ENCODE results near the gene BGN.

DNA sequence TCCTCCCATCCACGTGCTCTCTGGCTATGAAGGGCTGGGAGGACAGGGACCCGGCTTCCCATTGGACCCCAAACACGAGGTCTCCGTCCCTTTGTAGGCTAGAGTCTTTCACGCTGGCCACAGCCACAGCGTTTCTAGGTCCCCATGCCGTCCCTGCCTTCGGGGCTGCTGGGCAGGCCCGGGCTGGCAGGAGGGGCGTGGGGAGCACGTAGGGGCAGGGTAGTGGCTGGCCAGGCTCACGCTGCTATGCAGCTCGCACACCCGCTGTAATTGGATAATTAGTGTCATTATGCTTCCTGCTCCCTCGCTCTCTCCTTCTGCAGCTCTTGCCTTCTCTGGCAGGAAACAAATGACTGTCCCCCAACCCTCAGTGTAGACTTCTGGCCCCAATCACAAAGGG is 32.4 kb downstream of the BGN start:
- TF ChIP-seq EP300 (IDR thresholded peaks at IDR 0.05) (no peak), POLR2AphosphoS5 (IDR thresholded peaks at IDR 0.05) (no peak)
- TF ChIP-seq, protein P1, sequence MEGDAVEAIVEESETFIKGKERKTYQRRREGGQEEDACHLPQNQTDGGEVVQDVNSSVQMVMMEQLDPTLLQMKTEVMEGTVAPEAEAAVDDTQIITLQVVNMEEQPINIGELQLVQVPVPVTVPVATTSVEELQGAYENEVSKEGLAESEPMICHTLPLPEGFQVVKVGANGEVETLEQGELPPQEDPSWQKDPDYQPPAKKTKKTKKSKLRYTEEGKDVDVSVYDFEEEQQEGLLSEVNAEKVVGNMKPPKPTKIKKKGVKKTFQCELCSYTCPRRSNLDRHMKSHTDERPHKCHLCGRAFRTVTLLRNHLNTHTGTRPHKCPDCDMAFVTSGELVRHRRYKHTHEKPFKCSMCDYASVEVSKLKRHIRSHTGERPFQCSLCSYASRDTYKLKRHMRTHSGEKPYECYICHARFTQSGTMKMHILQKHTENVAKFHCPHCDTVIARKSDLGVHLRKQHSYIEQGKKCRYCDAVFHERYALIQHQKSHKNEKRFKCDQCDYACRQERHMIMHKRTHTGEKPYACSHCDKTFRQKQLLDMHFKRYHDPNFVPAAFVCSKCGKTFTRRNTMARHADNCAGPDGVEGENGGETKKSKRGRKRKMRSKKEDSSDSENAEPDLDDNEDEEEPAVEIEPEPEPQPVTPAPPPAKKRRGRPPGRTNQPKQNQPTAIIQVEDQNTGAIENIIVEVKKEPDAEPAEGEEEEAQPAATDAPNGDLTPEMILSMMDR (IDR thresholded peaks at IDR 0.05) = no peak

Data from stomach (tissue), 4 donors.